ENCODE measurements around the gene TECTB. TPM values are rescaled to one million over a fixed set of nuclear protein-coding genes. Genes with fewer than 3 reads are reported as not detected.

The TECTB gene
- total RNA-seq, 1 donor from 2014 or later = not detected

DNA sequence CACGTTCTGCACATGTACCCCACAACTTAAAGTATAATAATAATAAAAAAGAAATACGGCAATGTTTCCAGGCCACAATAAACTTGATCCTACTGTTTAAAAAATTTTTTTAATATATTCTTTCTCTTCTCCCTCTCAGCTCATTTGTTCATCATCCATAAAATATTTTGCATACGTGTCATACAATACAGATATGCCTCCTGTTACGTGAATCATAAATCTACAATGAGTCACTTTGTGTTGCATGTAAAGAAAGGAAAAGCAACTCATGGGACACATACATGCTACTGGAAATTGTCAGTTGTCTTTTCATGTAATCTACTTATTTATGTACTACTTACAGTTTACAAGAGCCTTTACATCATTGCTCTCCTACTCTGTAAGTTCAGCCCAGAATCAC is 1.1 kb upstream of the TECTB start:
- Mint-ChIP-seq H3K27me3 (ENCODE audit: low read depth) (peaks cover 26% of the 10 kb centered on the region), H3K9me3 (peaks cover 3% of the 10 kb centered on the region)
- DNase-seq (ENCODE audit: low spot score in 2 of 2, unreplicated experiment in 2 of 2) = no peak

DNA sequence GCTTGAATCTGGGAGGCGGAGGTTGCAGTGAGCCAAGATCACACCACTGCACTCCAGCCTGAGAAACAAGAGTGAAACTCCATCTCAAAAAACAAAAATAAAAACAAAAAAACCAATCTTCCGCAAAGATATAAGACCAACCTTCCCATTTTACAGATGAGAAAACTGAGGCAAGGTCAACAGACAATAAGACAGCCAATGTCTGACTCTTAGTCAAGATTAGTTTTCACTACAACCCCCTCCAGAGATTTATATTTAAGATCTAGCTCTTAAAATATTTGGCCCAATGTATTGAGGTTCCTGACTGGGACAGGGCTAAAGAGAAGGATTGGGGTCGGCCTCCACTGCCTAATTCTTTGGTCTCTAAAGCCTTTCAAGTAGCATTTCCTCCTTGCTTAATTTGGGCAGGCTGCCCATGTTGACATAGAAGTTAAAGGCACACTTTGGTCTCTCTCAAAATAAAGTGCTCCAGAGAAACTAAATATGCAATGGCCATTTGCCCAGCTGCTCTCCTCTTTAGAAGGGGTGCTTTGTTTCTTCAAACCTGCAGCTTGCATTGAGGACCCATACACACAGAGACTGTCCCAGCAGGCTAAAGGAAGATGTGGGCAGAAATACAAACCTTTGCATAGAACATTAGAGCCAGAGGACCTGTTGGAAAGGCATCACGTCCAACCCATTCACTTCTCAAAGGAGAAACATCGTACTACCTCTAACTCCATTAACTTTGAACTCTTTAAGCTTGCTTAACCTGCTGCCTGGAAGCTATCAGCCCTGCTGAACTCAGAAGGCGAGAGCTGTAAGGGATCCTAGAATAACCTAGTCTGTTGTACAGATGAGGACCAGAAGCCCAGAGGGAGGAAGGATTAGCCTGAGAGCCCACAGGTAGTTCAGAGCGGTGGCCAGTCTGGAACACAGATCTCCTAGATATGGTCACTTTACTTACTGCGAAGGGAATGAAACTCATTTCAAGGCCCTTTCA is 3.9 kb downstream of the TECTB start:
- H3K27ac Mint-ChIP-seq = no peak overlapping the region
- no peaks in the 10 kb centered on the region for H3K4me1 Mint-ChIP-seq
- peaks cover 1% of the 10 kb centered on the region for H3K9me3 Mint-ChIP-seq
- DNase-seq (ENCODE audit: low spot score in 2 of 2, unreplicated experiment in 2 of 2) = no peak
- no peaks in the 10 kb centered on the region for H3K36me3 Mint-ChIP-seq
- TF ChIP-seq, protein P1, sequence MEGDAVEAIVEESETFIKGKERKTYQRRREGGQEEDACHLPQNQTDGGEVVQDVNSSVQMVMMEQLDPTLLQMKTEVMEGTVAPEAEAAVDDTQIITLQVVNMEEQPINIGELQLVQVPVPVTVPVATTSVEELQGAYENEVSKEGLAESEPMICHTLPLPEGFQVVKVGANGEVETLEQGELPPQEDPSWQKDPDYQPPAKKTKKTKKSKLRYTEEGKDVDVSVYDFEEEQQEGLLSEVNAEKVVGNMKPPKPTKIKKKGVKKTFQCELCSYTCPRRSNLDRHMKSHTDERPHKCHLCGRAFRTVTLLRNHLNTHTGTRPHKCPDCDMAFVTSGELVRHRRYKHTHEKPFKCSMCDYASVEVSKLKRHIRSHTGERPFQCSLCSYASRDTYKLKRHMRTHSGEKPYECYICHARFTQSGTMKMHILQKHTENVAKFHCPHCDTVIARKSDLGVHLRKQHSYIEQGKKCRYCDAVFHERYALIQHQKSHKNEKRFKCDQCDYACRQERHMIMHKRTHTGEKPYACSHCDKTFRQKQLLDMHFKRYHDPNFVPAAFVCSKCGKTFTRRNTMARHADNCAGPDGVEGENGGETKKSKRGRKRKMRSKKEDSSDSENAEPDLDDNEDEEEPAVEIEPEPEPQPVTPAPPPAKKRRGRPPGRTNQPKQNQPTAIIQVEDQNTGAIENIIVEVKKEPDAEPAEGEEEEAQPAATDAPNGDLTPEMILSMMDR (IDR thresholded peaks at IDR 0.05; ENCODE audit: unreplicated experiment) = no peak
- no peak overlapping the region for H3K4me3 Mint-ChIP-seq
- peaks cover 26% of the 10 kb centered on the region for H3K27me3 Mint-ChIP-seq (ENCODE audit: low read depth)

More for the DNA sequence above, 1.1 kb upstream of the TECTB start:
- Mint-ChIP-seq H3K36me3 (no peaks in the 10 kb centered on the region), H3K4me3 (no peak overlapping the region), H3K27ac (no peak overlapping the region), H3K4me1 (peaks cover 4% of the 10 kb centered on the region)
- TF ChIP-seq, protein P1 (IDR thresholded peaks at IDR 0.05; ENCODE audit: unreplicated experiment) = no peak

DNA sequence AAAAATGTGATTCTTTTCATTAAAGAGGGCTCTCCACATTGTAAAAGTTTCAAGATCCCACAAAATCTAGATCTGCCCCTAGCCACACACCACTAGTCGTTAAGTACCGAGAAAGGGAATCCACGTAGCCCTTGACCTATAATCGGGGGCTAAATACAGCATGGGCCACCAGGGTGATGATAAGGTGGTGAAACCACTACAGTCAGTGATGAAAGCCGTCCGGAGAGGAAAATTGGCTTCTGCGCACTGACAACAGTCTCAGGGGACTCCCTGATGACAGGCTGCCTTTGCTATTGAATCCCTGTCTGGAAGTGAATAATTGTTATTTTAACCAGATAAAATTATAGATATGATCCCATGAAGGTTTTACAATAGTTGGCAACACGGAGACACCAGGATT is 4.6 kb downstream of the TECTB start:
- Mint-ChIP-seq H3K9me3 (no peaks in the 10 kb centered on the region), H3K27me3 (ENCODE audit: low read depth) (peaks cover 28% of the 10 kb centered on the region), H3K4me3 (no peak overlapping the region), H3K36me3 (no peaks in the 10 kb centered on the region), H3K4me1 (no peaks in the 10 kb centered on the region), H3K27ac (no peak overlapping the region)
- DNase-seq (ENCODE audit: low spot score in 2 of 2, unreplicated experiment in 2 of 2) = no peak
- TF ChIP-seq, protein P1 (IDR thresholded peaks at IDR 0.05; ENCODE audit: unreplicated experiment) = no peak

DNA sequence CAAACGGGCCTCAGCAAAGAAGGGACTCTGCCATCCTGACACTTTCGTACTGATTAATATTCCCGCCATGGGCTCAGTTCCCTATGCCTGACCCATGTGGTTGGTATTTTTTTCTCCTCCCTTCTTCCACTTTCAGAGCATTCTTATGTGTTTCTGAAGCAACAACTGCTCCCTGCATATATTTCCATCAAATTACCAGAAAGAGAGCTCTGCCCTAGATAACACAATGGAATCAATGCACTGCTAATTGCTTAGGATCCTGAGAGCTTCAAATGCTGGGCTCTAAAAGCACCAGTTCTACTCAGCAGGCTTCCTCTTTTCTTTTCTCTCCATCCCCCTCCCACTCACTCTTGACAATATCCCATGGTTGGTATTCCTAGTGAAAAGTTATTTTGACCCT is 5.3 kb downstream of the TECTB start:
- no peak for DNase-seq (ENCODE audit: low spot score in 2 of 2, unreplicated experiment in 2 of 2)
- TF ChIP-seq, protein P1 (IDR thresholded peaks at IDR 0.05; ENCODE audit: unreplicated experiment) = no peak
- no peaks in the 10 kb centered on the region for H3K4me1 Mint-ChIP-seq

DNA sequence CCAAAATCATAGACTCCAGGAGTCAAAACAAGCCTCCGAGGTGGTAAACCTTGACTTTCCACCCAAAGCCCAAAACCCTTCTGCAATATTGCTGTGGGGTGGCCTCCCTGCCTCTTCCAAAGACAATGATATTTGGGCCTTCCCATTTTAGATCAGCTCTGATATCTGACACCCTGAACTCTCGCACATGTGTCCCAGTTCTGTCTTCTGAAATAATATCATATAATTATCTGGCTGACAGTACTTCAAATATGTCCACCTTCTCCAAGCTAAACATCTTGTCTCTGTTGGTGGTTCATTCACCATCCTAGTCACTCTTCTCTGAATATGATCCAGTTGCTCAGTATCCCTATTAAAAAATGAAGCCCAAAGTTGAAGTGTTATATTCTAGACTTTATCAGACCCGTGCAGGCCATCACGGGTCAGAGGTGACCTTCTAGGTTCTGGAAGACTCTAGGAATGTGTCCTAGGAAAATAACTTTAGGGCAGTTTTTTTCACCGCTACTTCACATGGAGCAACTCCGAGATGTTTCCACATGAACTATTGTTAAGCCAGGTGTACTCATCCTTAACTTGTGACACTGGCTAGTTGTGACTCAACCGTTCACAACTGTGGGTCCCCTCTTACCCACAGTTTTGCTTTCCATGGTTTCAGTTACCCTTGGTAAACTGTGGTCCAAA is 6.3 kb downstream of the TECTB start:
- DNase-seq (ENCODE audit: low spot score in 2 of 2, unreplicated experiment in 2 of 2) = no peak
- TF ChIP-seq, protein P1 (IDR thresholded peaks at IDR 0.05; ENCODE audit: unreplicated experiment) = no peak
- no peaks in the 10 kb centered on the region for H3K36me3 Mint-ChIP-seq
- H3K9me3 Mint-ChIP-seq = no peaks in the 10 kb centered on the region
- peaks cover 22% of the 10 kb centered on the region for H3K27me3 Mint-ChIP-seq (ENCODE audit: low read depth)
- no peak overlapping the region for H3K27ac Mint-ChIP-seq
- no peak overlapping the region for H3K4me3 Mint-ChIP-seq
- no peaks in the 10 kb centered on the region for H3K4me1 Mint-ChIP-seq

More for the DNA sequence above, 5.3 kb downstream of the TECTB start:
- Mint-ChIP-seq H3K36me3 (no peaks in the 10 kb centered on the region), H3K9me3 (no peaks in the 10 kb centered on the region), H3K27ac (no peak overlapping the region), H3K4me3 (no peak overlapping the region), H3K27me3 (ENCODE audit: low read depth) (peaks cover 26% of the 10 kb centered on the region)

Measured in mesothelial cell of epicardium (in vitro differentiated cells).